A204.1 (cell line): ENCODE measurements around the gene TXNL4A.
"Not testable (repeated sequence)": the region's sequence is repeated elsewhere in the genome, so short reads cannot be mapped to it uniquely, and the experiment has no call there.

Experiments
- FAIRE-seq: peaks from 2 replicates; lab custom pipeline; 2012; peaks lifted over from hg19 to GRCh38; lab: Jason Lieb, UNC

TXNL4A gene

GRCh38 chr18:79963658-79964329, 24.6 kb downstream of the TXNL4A start:
- no peak for FAIRE-seq

GRCh38 chr18:79962835-79963657, 25.3 kb downstream of the TXNL4A start:
- FAIRE-seq: no peak

DNA sequence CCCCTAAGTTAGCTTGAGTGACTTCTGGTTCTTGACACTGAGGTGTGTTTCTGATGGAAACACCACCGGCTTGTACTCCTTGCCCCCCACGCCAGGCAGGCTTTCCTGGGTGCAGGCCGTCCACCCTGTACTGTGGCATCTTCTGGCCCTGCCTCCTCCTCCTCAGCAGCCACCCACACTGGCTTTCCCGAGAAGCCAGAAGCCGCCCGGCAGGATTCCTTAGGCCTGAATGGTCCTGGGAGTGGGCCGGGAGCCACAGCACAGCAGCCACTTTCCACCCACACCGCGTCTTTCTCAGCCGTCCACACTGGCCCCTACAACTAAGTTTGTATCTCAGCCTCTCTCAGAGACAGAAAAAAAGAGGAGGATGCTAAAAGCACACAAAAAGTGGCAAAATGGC, 26.1 kb downstream of the TXNL4A start:
- FAIRE-seq: no peak

- no peak for FAIRE-seq
Measured at GRCh38 chr18:79961527-79962291, 26.7 kb downstream of the TXNL4A start.

DNA sequence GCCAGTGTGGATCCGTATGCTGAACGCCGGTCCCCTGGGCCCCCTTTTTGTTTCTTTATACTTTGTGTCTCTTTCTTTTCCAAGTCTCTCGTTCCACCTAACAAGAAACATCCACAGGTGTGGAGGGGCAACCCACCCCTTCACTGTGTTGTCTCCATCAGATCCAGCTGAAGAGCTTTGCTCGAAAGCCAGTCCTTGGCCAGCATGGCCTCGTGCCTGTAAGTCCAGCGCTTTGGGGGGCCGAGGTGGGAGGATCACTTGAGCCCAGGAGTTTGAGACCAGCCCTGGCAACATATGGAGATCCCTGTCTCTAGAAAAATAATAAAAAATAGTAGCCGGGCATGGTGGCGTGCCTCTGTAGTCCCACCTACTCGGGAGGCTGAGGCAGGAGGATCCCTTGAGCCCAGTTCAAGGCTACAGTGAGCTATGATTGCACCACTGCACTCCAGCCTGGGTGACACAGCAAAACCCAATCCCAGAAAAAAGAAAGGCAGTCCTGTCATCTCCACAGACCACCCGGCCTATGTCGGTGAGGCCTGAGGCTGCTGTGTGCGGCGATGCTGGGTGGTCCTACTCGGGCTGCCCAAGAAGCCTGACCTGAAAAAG, 27.3 kb downstream of the TXNL4A start:
- FAIRE-seq: no peak

GRCh38 chr18:79960161-79960801, 28.1 kb downstream of the TXNL4A start:
- FAIRE-seq: not testable (repeated sequence)

DNA sequence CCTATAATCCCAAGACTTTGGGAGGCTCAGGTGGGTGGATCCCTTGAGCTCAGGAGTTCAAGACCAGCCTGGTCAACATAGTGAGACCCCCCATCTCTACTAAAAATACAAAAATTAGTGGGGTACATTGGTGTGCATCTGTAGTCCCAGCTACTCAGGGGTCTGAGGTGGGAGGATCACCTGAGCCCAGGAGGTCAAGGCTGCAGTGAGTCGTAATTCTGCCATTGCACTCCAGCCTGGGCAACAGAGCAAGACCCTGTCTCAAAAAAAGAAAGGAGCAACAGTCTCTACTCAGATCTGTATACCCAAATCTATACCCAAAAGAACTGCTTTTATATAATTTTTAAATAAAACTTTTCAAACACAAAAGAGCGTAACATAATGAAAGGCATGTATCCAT, 29.4 kb downstream of the TXNL4A start:
- FAIRE-seq: no peak

DNA sequence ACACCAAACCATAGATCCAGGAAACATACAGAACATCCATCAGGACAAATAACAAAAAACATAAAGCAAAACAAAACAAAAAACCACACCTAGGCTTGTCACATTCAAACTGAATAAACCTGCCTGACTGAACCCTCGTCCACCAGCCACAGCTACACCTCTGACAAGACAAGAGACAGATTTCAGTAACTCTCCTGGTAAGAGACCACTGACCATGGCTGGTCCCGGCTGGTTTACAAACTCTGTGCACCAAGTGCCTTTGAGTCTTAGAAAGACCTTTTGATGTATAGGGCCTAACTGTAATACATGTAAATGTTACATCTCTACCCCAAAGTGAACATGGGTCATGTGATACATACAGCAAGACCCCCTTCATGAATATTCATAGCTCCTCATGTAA, 32.1 kb downstream of the TXNL4A start:
- no peak for FAIRE-seq

GRCh38 chr18:79955302-79956075, 32.9 kb downstream of the TXNL4A start:
- no peak for FAIRE-seq

GRCh38 chr18:79954791-79955190, 33.6 kb downstream of the TXNL4A start:
- no peak for FAIRE-seq

- FAIRE-seq: no peak
Measured at GRCh38 chr18:79953971-79954651, 34.3 kb downstream of the TXNL4A start.

- no peak for FAIRE-seq
Measured at GRCh38 chr18:79952996-79953559, 35.3 kb downstream of the TXNL4A start.

DNA sequence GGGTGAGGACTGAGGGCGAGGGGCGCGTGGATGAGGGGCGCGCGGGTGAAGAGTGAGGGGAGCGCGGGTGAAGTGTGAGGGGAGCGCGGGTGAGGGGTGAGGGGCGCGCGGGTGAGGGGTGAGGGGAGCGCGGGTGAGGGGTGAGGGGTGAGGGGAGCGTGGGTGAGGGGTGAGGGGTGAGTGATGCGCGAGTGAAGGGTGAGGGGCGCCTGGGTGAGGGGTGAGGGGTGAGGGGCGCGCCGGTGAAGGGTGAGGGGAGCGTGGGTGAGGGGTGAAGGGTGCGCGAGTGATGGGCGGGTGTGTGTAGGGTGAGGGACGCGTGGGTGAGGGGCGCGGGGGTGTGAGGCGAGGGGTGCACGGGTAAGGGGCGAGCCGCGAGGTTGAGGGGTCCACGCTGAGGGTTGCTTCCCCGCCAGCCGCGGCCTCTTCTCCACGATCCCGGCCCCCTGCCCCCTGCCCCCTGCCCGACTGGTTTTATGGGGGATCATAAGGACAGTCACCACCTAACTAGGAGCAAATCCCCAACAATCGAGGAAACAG, 35.8 kb downstream of the TXNL4A start:
- no peak for FAIRE-seq

- no peak for FAIRE-seq
Measured at GRCh38 chr18:79951545-79952455, 36.6 kb downstream of the TXNL4A start, which contains the start of gene SLC66A2. Gene SLC66A2, minus strand, starts transcription at chr18:79951653. Its CDS starts 727 bp downstream, at chr18:79950926.

DNA sequence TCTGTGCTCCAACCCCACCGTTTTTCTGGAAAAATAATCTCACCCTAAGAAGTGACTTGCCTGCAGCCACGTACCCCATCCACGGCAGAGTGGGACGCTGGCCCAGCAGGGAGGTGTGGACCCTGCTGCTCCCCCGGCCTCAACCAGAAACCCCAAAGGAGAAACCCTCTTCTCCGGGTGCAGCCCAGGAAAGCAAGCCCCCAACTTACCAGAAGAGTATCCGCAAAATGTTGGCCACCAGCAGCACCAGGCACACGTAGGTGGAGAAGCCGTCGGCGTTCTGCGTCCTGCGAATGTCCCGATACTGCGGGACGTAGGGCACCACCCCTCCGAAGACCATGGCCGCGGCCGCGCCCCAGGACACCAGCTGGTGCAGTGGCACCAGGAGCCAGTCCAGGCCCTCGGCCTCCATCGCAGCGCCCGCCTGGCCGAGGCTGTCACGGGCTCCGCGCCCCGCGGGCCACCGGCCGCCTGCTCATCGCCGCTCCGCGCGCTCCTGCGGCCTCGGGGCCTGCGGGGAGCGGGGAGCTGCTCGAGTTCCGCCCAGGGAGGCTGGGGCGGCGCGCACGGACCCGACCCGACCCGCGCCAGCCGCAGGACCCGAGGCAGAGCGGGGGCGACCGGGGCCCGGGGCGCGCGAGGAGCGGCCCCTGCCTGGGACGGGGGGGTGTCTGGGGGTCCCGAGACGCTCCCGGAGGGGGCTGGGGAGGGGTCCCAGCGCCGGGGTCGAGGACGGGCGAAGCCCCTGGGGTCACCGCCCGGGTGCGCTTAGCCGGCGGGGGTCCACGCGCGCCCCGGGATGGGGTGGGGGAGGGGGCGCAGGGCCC, 37.6 kb downstream of the TXNL4A start:
- FAIRE-seq: no peak

- FAIRE-seq: no peak
Measured at GRCh38 chr18:79949697-79950487, 38.5 kb downstream of the TXNL4A start.
